ENCODE measurements around the gene SERINC3. TPM values are rescaled to one million over a fixed set of nuclear protein-coding genes. Genes with fewer than 3 reads are reported as not detected.

Gene SERINC3
- total and polyA plus RNA-seq, 2 donors (not counting 3 experiments of a cell fraction or from before 2014, with no cell fraction given), result 83.7 to 177 TPM

DNA sequence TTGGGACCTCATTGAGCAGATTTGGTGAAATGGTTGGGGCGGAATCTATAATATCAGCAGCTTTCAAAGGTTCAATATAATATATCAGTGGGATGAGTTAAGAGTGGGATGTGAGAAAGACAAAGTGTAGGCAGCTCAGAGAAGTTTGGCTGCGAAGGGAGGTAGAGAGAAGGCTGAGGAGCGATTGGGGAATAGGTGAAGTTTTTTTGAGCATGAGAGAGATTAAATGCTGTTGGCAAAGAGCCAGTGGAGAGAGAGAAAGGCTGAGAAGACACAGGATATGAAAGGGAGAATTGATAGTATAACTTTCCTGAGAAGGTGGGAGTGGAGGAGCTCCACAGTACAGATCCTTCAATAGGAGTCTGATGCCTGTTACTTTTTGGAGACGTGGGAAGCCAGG lies 12.1 kb upstream of the SERINC3 start:
- H3K4me1 ChIP-seq (ENCODE audit: control insufficient read depth, extremely low read depth, insufficient read depth, low read length), result peaks cover 20% of the 10 kb centered on the region
- intact Hi-C loops (cut with micrococcal nuclease), result loop anchor here (2.0 to 10.0 kb wide), 4 partner anchors 19 to 201 kb away; no protein-coding TSS in a partner anchor
- H3K27me3 ChIP-seq (ENCODE audit: control insufficient read depth in 2 of 2, insufficient read depth in 2 of 2, low read length in 2 of 2), result no peaks in the 10 kb centered on the region
- H3K4me3 ChIP-seq (replicated peaks in 1 of 3; ENCODE audit: insufficient read depth in 1 of 3, low read depth in 1 of 3, low read length in 3 of 3), result no peak overlapping the region
- DNase-seq (ENCODE audit: low read depth, low spot score) (no peak), FAIRE-seq (no peak)
- TF ChIP-seq EZH2 (IDR thresholded peaks at IDR 0.05; ENCODE audit: borderline replicate concordance, low read depth, low read length, severe bottlenecking), result no peak
- no peak for TF ChIP-seq POLR2AphosphoS5 (IDR thresholded peaks at IDR 0.05; ENCODE audit: insufficient read depth, low read depth, low read length)
- TF ChIP-seq, protein P1, sequence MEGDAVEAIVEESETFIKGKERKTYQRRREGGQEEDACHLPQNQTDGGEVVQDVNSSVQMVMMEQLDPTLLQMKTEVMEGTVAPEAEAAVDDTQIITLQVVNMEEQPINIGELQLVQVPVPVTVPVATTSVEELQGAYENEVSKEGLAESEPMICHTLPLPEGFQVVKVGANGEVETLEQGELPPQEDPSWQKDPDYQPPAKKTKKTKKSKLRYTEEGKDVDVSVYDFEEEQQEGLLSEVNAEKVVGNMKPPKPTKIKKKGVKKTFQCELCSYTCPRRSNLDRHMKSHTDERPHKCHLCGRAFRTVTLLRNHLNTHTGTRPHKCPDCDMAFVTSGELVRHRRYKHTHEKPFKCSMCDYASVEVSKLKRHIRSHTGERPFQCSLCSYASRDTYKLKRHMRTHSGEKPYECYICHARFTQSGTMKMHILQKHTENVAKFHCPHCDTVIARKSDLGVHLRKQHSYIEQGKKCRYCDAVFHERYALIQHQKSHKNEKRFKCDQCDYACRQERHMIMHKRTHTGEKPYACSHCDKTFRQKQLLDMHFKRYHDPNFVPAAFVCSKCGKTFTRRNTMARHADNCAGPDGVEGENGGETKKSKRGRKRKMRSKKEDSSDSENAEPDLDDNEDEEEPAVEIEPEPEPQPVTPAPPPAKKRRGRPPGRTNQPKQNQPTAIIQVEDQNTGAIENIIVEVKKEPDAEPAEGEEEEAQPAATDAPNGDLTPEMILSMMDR (IDR thresholded peaks at IDR 0.05; ENCODE audit: extremely low read depth in 1 of 2, insufficient read depth in 1 of 2, low read depth in 1 of 2, low read length in 2 of 2), result no peak
- TF ChIP-seq, protein P2, sequence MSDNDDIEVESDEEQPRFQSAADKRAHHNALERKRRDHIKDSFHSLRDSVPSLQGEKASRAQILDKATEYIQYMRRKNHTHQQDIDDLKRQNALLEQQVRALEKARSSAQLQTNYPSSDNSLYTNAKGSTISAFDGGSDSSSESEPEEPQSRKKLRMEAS (IDR thresholded peaks at IDR 0.05; ENCODE audit: insufficient read depth, insufficient read length), result no peak
- no peak for TF ChIP-seq MYC (IDR thresholded peaks at IDR 0.05; ENCODE audit: low read depth, low read length)
- no peak for TF ChIP-seq POLR2A (IDR thresholded peaks at IDR 0.05; ENCODE audit: low read depth, low read length)
- TF ChIP-seq GATA2 (IDR thresholded peaks at IDR 0.05; ENCODE audit: insufficient read depth, insufficient read length, low read depth, low read length), result no peak
- TF ChIP-seq FOS (IDR thresholded peaks at IDR 0.05; ENCODE audit: borderline replicate concordance, insufficient read depth, low read length), result no peak
- no peak for TF ChIP-seq JUN (IDR thresholded peaks at IDR 0.05; ENCODE audit: borderline replicate concordance, insufficient read depth, insufficient read length, low read depth)
- H4K20me1 ChIP-seq (replicated peaks; ENCODE audit: control insufficient read depth, extremely low read depth, insufficient read depth, low read length), result no peaks in the 10 kb centered on the region
- ChIA-PET POLR2A (no interaction called here), CTCF (interaction anchor here (1.6 to 2.8 kb wide), 2 partner anchors 15 to 76 kb away, joined by 4 to 9 read pairs; no protein-coding TSS in a partner anchor)
- H3K27ac ChIP-seq (ENCODE audit: insufficient read depth, low read depth, low read length), result no peak overlapping the region
- no peak overlapping the region for H2AFZ ChIP-seq (ENCODE audit: low read depth, low read length)
- H3K9me3 ChIP-seq (replicated peaks; ENCODE audit: control insufficient read depth, insufficient read depth, low read length), result no peaks in the 10 kb centered on the region
- H3K79me2 ChIP-seq (ENCODE audit: control insufficient read depth, insufficient read depth, low read length), result peaks cover 26% of the 10 kb centered on the region
- no TSS peak for BruUV-seq (replicated peaks)
- H3K36me3 ChIP-seq (ENCODE audit: control insufficient read depth in 2 of 2, extremely low read depth in 1 of 2, insufficient read depth in 2 of 2, low read length in 2 of 2), result no peaks in the 10 kb centered on the region
- no peak overlapping the region for H3K9ac ChIP-seq (replicated peaks; ENCODE audit: extremely low read depth, insufficient read depth, low read length)
- H3K9me1 ChIP-seq (replicated peaks; ENCODE audit: control insufficient read depth, extremely low read depth, insufficient read depth, low read length), result no peaks in the 10 kb centered on the region
- H3K4me2 ChIP-seq (ENCODE audit: insufficient read depth, low read length), result no peak overlapping the region
- dilution Hi-C loops (cut with MboI; ENCODE audit: extremely low pct_ligation_motif_present, low sequenced_read_pairs), result no loop called here

Data from endothelial cell of umbilical vein (primary cell).